Measurements from ENCODE around the gene MBD6. TPM values are rescaled to one million over a fixed set of nuclear protein-coding genes. Genes with fewer than 3 reads are reported as not detected.
"Not testable (repeated sequence)": the region's sequence is repeated elsewhere in the genome, so short reads cannot be mapped to it uniquely, and the experiment has no call there.

Gene MBD6
- total and polyA plus RNA-seq, 2 of the 8 experiments (the other 6 are each of a cell fraction or from before 2014, with no cell fraction given): 3.9 to 32.3 TPM

GRCh38 chr12:57513266-57513665, 9.4 kb upstream of the MBD6 start (continued):
- TF ChIP-seq CTCF (IDR thresholded peaks at IDR 0.05; ENCODE audit: control extremely low read depth in 1 of 3, insufficient read depth in 1 of 3, low read depth in 1 of 3, low read length in 3 of 3): no peak
- TF ChIP-seq POLR2A (IDR thresholded peaks at IDR 0.05; ENCODE audit: control extremely low read depth in 1 of 2, low read depth in 2 of 2, low read length in 2 of 2): no peak
- TF ChIP-seq JUND (IDR thresholded peaks at IDR 0.05; ENCODE audit: low read length): no peak

GRCh38 chr12:57513677-57514076, 8.9 kb upstream of the MBD6 start:
- not testable (repeated sequence) for H3K56ac ChIP-seq (replicated peaks; ENCODE audit: insufficient read length, low read depth, low read length); H3K4me1 ChIP-seq (replicated peaks in 1 of 4; ENCODE audit: control insufficient read depth in 3 of 4, insufficient read depth in 4 of 4, low read length in 3 of 4); H3K27ac ChIP-seq (ENCODE audit: low read depth, low read length); H2BK12ac ChIP-seq (ENCODE audit: low read depth, low read length); H3K9ac ChIP-seq (replicated peaks in 1 of 4; ENCODE audit: extremely low read depth in 1 of 4, low read depth in 3 of 4, low read length in 3 of 4); H3K27me3 ChIP-seq (replicated peaks in 1 of 4; ENCODE audit: control insufficient read depth in 3 of 4, extremely low read depth in 1 of 4, insufficient read depth in 3 of 4, low read length in 3 of 4); H3K4ac ChIP-seq (replicated peaks; ENCODE audit: insufficient read length, low read depth, low read length); H3K23me2 ChIP-seq (ENCODE audit: low read depth, low read length); H3K4me2 ChIP-seq (ENCODE audit: insufficient read depth in 1 of 2, low read depth in 2 of 2, low read length in 2 of 2); H2AFZ ChIP-seq (ENCODE audit: low read length); H2BK15ac ChIP-seq (ENCODE audit: low read length); H3K9me3 ChIP-seq (ENCODE audit: insufficient read depth in 2 of 2, low read depth in 1 of 2, low read length in 1 of 2); DNase-seq (ENCODE audit: low read depth in 1 of 2, low spot score in 2 of 2); H3K79me1 ChIP-seq (ENCODE audit: low read depth, low read length); H3K23ac ChIP-seq (ENCODE audit: insufficient read length); H4K91ac ChIP-seq (replicated peaks; ENCODE audit: insufficient read length, low read length); H3K4me3 ChIP-seq (ENCODE audit: extremely low read depth in 1 of 4, insufficient read depth in 2 of 4, low read depth in 3 of 4, low read length in 4 of 4); H2BK5ac ChIP-seq (ENCODE audit: low read depth, low read length); H3K14ac ChIP-seq (ENCODE audit: insufficient read length); H2BK20ac ChIP-seq (ENCODE audit: low read length); H2BK120ac ChIP-seq (replicated peaks; ENCODE audit: low read depth, low read length); H2AK5ac ChIP-seq (ENCODE audit: low read depth, low read length); H4K8ac ChIP-seq (ENCODE audit: extremely low read depth, insufficient read depth, low read length); H4K5ac ChIP-seq (ENCODE audit: insufficient read length, low read depth, low read length); FAIRE-seq; H3K18ac ChIP-seq (ENCODE audit: extremely low read depth, low read length)
- ChIA-PET POLR2A (ENCODE audit: partially characterized antibody) (interaction anchor here (0.5 to 3.7 kb wide), 3 partner anchors 10 to 206 kb away, joined by 3 to 25 read pairs (median 9); partner anchors contain the start of gene MBD6), CTCF (ENCODE audit: partially characterized antibody) (interaction anchor here (0.6 to 0.9 kb wide), 4 partner anchors 26 to 884 kb away, joined by 3 to 4 read pairs (median 3); partner anchors contain the start of genes BAZ2A and MARS1)
- H3K36me3 ChIP-seq (ENCODE audit: control insufficient read depth in 2 of 4, insufficient read depth in 4 of 4, low read length in 3 of 4): peaks cover 57 to 95% (median 77%) of the 10 kb centered on the region in 4 experiments
- 97% methylated on average over 6 of the region's 6 CpGs; no CpG with 5 or more reads in 1 of the 2 experiments for WGBS, 2 experiments (ENCODE audit: extremely low coverage in 1 of 2, insufficient coverage in 1 of 2, insufficient read length in 1 of 2, insufficient replicate concordance in 2 of 2, low coverage in 1 of 2, low lambda C conversion rate in 2 of 2, missing lambda C conversion rate in 1 of 2)
- peaks cover 4 to 14% of the 10 kb centered on the region in 2 experiments for H4K20me1 ChIP-seq (replicated peaks in 1 of 2; ENCODE audit: control insufficient read depth in 1 of 2, insufficient read depth in 2 of 2, low read length in 2 of 2)
- peaks cover 0 to 10% of the 10 kb centered on the region in 2 experiments; a peak in 2 of 4 replicates for H3K79me2 ChIP-seq (ENCODE audit: control insufficient read depth in 1 of 2, insufficient read depth in 2 of 2, low read length in 2 of 2)

All from H1 (cell line).